CD4-positive, alpha-beta T cell (primary cell): ENCODE results near the gene FSTL4. TPM values are rescaled to one million over a fixed set of nuclear protein-coding genes. Genes with fewer than 3 reads are reported as not detected.
A peak's percentile ranks its signal among the peaks of the same experiment; 100 is the strongest.

Source experiments
- ATAC-seq: fragments of 200-7000 bp; cut with Tn5 transposase; one replicate; pipeline ENCODE4 v1.10.0; 2022; ENCODE audit warnings: mild to moderate bottlenecking; ENCODE audit not compliant: poor library complexity
- CTCF ChIA-PET: fragments of 350-600 bp; sonication (Branson Sonifier 250); formaldehyde crosslinking; loops from one replicate; lab custom pipeline; 2021; ENCODE audit warnings: antibody characterized with exemption, inconsistent platforms; lab: Charles Lee
- POLR2A ChIA-PET: fragments of 350-600 bp; sonication (Branson Sonifier 250); formaldehyde crosslinking; loops from one replicate; lab custom pipeline; 2021; ENCODE audit warnings: antibody characterized with exemption, inconsistent platforms; lab: Charles Lee
- DNase-seq, 14 experiments: peaks; one replicate each; pipeline ENCODE4 v3.0.0-alpha.2; 2013 to 2020; ENCODE audit warnings: mixed read lengths in 2 of 14
- H3K27ac ChIP-seq, 2 donors: one replicate each; pipeline versions ENCODE4 v1.5.1 to v1.7.0; 2013; ENCODE audit warnings: low read length in 2 of 2, low read depth in 1 of 2, mild to moderate bottlenecking in 1 of 2
- H3K27me3 ChIP-seq, 2 experiments: 1 replicate in 1 of 2; 2 replicates in 1 of 2; pipeline versions ENCODE4 v1.6.1 to v1.7.0; 2013; ENCODE audit warnings: low read length in 2 of 2, control low read depth in 1 of 2, mild to moderate bottlenecking in 1 of 2, moderate library complexity in 1 of 2; ENCODE audit not compliant: insufficient read depth in 2 of 2, control insufficient read depth in 1 of 2
- H3K36me3 ChIP-seq: one replicate; pipeline ENCODE4 v1.6.1; 2013; ENCODE audit warnings: low read length, control low read depth; ENCODE audit not compliant: insufficient read depth
- H3K4me1 ChIP-seq: one replicate; pipeline ENCODE4 v1.6.1; 2013; ENCODE audit warnings: low read length, control low read depth; ENCODE audit not compliant: insufficient read depth
- H3K4me3 ChIP-seq: one replicate; pipeline ENCODE4 v1.5.1; 2013; ENCODE audit warnings: mild to moderate bottlenecking, low read length, moderate library complexity
- H3K9me3 ChIP-seq, 2 experiments: 1 replicate in 1 of 2; 2 replicates in 1 of 2; pipeline versions ENCODE4 v1.6.1 to v1.7.0; 2013; ENCODE audit warnings: low read length in 2 of 2, mild to moderate bottlenecking in 2 of 2, control low read depth in 1 of 2, moderate library complexity in 1 of 2; ENCODE audit not compliant: control insufficient read depth in 1 of 2, insufficient read depth in 1 of 2
- H3K27ac Mint-ChIP-seq: one replicate; pipeline ENCODE4 v1.8.0; 2020; ENCODE audit warnings: mixed read lengths
- H3K27me3 Mint-ChIP-seq: one replicate; pipeline ENCODE4 v1.8.0; 2021; ENCODE audit warnings: mixed read lengths
- H3K36me3 Mint-ChIP-seq: one replicate; pipeline ENCODE4 v1.8.0; 2021; ENCODE audit warnings: low read depth, mixed read lengths
- H3K4me1 Mint-ChIP-seq: one replicate; pipeline ENCODE4 v1.8.0; 2021; ENCODE audit warnings: low read depth, mixed read lengths
- H3K4me3 Mint-ChIP-seq: one replicate; pipeline ENCODE4 v1.8.0; 2020; ENCODE audit warnings: mild to moderate bottlenecking, mixed read lengths
- H3K9me3 Mint-ChIP-seq: one replicate; pipeline ENCODE4 v1.8.0; 2020; ENCODE audit warnings: mixed read lengths
- CTCF ChIP-seq: fragments of 200-600 bp; IDR thresholded peaks from one replicate; pipeline ENCODE4 v1.8.0; 2022; ENCODE audit warnings: antibody characterized with exemption, mild to moderate bottlenecking
- intact Hi-C, 2 experiments: fragments of 100-400 bp; cut with DNase I in 1 of 2; cut with micrococcal nuclease in 1 of 2; formaldehyde crosslinking; loops; one replicate each; pipeline versions ENCODE4 v1.15.1 to v1.9.0; 2023 to 2025; cut with DNase I, micrococcal nuclease
- total RNA-seq, 174 experiments: library from RNA in 2 of 174; stranded (reverse) in 2 of 174; gene quantifications; one replicate each; pipeline ENCODE4 v1.2.3 and lab custom pipeline; 2021 to 2026

The FSTL4 gene
- total RNA-seq, 2 experiments from 2014 or later = not detected

- peaks cover 70% of the 10 kb centered on the region for H3K27me3 Mint-ChIP-seq
- CTCF ChIA-PET = interaction anchor here (0.9 kb wide), 1 partner anchor 187 kb away, joined by 3 read pairs; no protein-coding TSS in a partner anchor
- ATAC-seq = peak; percentile 43
These were observed 1.6 kb downstream of the FSTL4 start for GRCh38 chr5:133610489-133611356.

GRCh38 chr5:133607451-133607850 lies 4.9 kb downstream of the FSTL4 start:
- no peak overlapping the region for H3K4me3 Mint-ChIP-seq
- Histone ChIP-seq H3K36me3 (no peaks in the 10 kb centered on the region), H3K27me3 (peaks cover 30 to 38% of the 10 kb centered on the region in 2 experiments), H3K9me3 (peaks cover 0 to 5% of the 10 kb centered on the region in 2 experiments), H3K4me1 (peaks cover 12% of the 10 kb centered on the region), H3K4me3 (no peak overlapping the region), H3K27ac (no peak overlapping the region)
- ChIA-PET CTCF (no interaction called here), POLR2A (no interaction called here)
- H3K4me1 Mint-ChIP-seq = peaks cover 5% of the 10 kb centered on the region
- DNase-seq (no peak), ATAC-seq (no peak)
- peaks cover 64% of the 10 kb centered on the region for H3K27me3 Mint-ChIP-seq
- no peak for TF ChIP-seq CTCF
- no peaks in the 10 kb centered on the region for H3K9me3 Mint-ChIP-seq
- H3K27ac Mint-ChIP-seq = no peak overlapping the region
- H3K36me3 Mint-ChIP-seq = no peaks in the 10 kb centered on the region
- intact Hi-C loops = no loop called here

More at GRCh38 chr5:133610489-133611356, 1.6 kb downstream of the FSTL4 start:
- peaks cover 0 to 5% of the 10 kb centered on the region in 2 experiments for H3K9me3 ChIP-seq
- Mint-ChIP-seq H3K27ac (no peak overlapping the region), H3K4me1 (peaks cover 11% of the 10 kb centered on the region), H3K36me3 (no peaks in the 10 kb centered on the region), H3K4me3 (peak overlapping the region; percentile 62), H3K9me3 (no peaks in the 10 kb centered on the region)
- peaks cover 16% of the 10 kb centered on the region for H3K4me1 ChIP-seq
- intact Hi-C loops = loop anchor here in 1 of 2 experiments (10.0 kb wide), 1 partner anchor 496 kb away; no protein-coding TSS in a partner anchor
- no peak overlapping the region for H3K27ac ChIP-seq
- H3K4me3 ChIP-seq = peak overlapping the region; percentile 41
- DNase-seq = peak in 7 of 14 experiments; percentile 11 to 49 (median 21)
- H3K36me3 ChIP-seq = no peaks in the 10 kb centered on the region
- peak; percentile 18 for TF ChIP-seq CTCF
- H3K27me3 ChIP-seq = peaks cover 50 to 51% of the 10 kb centered on the region in 2 experiments
- POLR2A ChIA-PET = no interaction called here

- ATAC-seq = no peak
- Histone ChIP-seq H3K4me3 (no peak overlapping the region), H3K27ac (no peak overlapping the region), H3K27me3 (peaks cover 30 to 35% of the 10 kb centered on the region in 2 experiments), H3K9me3 (peaks cover 0 to 5% of the 10 kb centered on the region in 2 experiments), H3K36me3 (no peaks in the 10 kb centered on the region), H3K4me1 (peaks cover 12% of the 10 kb centered on the region)
- Mint-ChIP-seq H3K27me3 (peaks cover 66% of the 10 kb centered on the region), H3K27ac (no peak overlapping the region), H3K4me3 (no peak overlapping the region), H3K9me3 (no peaks in the 10 kb centered on the region), H3K4me1 (peaks cover 5% of the 10 kb centered on the region), H3K36me3 (no peaks in the 10 kb centered on the region)
- ChIA-PET POLR2A (no interaction called here), CTCF (no interaction called here)
- intact Hi-C loops = no loop called here
- no peak for TF ChIP-seq CTCF
- no peak for DNase-seq
These were observed 5.5 kb downstream of the FSTL4 start for GRCh38 chr5:133606835-133607234.
